Measurements from ENCODE around the gene CDC123. TPM values are rescaled to one million over a fixed set of nuclear protein-coding genes. Genes with fewer than 3 reads are reported as not detected.
"Not testable (repeated sequence)": the region's sequence is repeated elsewhere in the genome, so short reads cannot be mapped to it uniquely, and the experiment has no call there.

Gene CDC123
- total and polyA plus RNA-seq, 8 donors = 12.2 to 26.5 (median 21.1) TPM

- 85 to 89% methylated on average over 19 of the region's 19 CpGs for WGBS, 2 donors
- Histone ChIP-seq H3K27ac (no peak overlapping the region), H3K4me3 (no peak overlapping the region), H3K9me3 (no peaks in the 10 kb centered on the region), H3K4me1 (no peaks in the 10 kb centered on the region), H3K27me3 (no peaks in the 10 kb centered on the region), H3K36me3 (peaks cover 3 to 34% (median 7%) of the 10 kb centered on the region in 3 donors)
- FAIRE-seq = no peak
- peak in 2 of 4 donors; percentile 14 to 27 for ATAC-seq
- DNase-seq = no peak
- TF ChIP-seq, protein P1, sequence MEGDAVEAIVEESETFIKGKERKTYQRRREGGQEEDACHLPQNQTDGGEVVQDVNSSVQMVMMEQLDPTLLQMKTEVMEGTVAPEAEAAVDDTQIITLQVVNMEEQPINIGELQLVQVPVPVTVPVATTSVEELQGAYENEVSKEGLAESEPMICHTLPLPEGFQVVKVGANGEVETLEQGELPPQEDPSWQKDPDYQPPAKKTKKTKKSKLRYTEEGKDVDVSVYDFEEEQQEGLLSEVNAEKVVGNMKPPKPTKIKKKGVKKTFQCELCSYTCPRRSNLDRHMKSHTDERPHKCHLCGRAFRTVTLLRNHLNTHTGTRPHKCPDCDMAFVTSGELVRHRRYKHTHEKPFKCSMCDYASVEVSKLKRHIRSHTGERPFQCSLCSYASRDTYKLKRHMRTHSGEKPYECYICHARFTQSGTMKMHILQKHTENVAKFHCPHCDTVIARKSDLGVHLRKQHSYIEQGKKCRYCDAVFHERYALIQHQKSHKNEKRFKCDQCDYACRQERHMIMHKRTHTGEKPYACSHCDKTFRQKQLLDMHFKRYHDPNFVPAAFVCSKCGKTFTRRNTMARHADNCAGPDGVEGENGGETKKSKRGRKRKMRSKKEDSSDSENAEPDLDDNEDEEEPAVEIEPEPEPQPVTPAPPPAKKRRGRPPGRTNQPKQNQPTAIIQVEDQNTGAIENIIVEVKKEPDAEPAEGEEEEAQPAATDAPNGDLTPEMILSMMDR (IDR thresholded peaks at IDR 0.05) = no peak
- intact Hi-C loops (cut with DNase I) = no loop called here
These were observed 46.0 kb downstream of the CDC123 start for GRCh38 chr10:12241810-12242529.

- no peaks in the 10 kb centered on the region for H3K9me3 ChIP-seq
- H3K36me3 ChIP-seq = peaks cover 0 to 15% (median 7%) of the 10 kb centered on the region in 3 donors
- ATAC-seq (peak in 1 of 4 donors; percentile 12), DNase-seq (no peak), FAIRE-seq (no peak)
- intact Hi-C loops (cut with DNase I) = no loop called here
- H3K4me1 ChIP-seq = no peaks in the 10 kb centered on the region
- TF ChIP-seq, protein P1 (IDR thresholded peaks at IDR 0.05) = no peak
- WGBS, 2 donors = 91 to 96% methylated on average over 18 of the region's 18 CpGs
- no peak overlapping the region for H3K4me3 ChIP-seq
- no peak overlapping the region for H3K27ac ChIP-seq
- H3K27me3 ChIP-seq = no peaks in the 10 kb centered on the region
These were observed 48.1 kb downstream of the CDC123 start for GRCh38 chr10:12243864-12244620.

DNA sequence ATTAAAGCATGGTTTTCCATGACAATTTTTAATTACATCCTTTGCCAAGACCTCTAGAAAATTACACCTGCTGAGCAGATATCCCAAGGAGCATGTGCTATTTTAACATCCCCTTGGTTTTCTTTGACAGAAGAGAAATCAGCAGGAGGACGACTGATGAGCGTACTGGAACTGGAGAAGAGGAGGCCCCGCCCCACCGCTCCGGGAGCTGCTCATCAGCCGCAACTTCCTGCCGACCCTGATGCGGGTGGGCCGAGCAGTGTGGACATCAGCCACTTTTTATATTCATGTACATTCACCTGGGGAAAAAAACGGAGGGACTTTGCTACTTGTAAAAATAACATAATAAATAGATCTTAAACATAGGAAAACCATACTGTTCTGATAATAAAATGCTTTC lies 54.2 kb downstream of the CDC123 start:
- 91 to 94% methylated on average over 10 of the region's 10 CpGs for WGBS, 2 donors
- DNase-seq (peak in 1 of 6 donors; percentile 27), ATAC-seq (no peak), FAIRE-seq (no peak)
- intact Hi-C loops (cut with DNase I) = loop anchor here in 1 of 3 donors (10.0 kb wide), 1 partner anchor 465 kb away; no protein-coding TSS in a partner anchor
- H3K36me3 ChIP-seq = peaks cover 0 to 9% (median 7%) of the 10 kb centered on the region in 3 donors
- TF ChIP-seq, protein P1 (IDR thresholded peaks at IDR 0.05) = no peak
- H3K27me3 ChIP-seq = no peaks in the 10 kb centered on the region
- no peak overlapping the region for H3K27ac ChIP-seq
- H3K4me1 ChIP-seq = no peaks in the 10 kb centered on the region
- H3K4me3 ChIP-seq = no peak overlapping the region
- no peaks in the 10 kb centered on the region for H3K9me3 ChIP-seq

- not testable (repeated sequence) for FAIRE-seq
These were observed 54.7 kb downstream of the CDC123 start for GRCh38 chr10:12250702-12251101.

DNA sequence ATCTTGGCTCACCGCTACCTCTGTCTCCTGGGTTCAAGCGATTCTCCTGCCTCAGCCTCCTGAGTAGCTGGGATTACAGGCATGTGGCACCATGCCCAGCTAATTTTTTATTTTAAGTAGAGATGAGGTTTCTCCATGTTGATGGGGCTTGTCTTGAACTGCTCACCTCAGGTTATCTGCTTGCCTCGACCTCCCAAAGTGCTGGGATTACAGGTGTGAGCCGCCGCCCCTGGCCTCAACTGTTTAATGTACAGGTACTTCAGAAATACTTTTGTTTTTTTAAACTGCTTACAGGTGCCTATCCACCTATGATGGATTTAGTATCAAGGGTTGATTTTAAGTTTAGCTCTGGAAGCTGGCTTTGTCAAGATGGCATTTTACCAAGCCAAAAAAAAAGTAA lies 55.6 kb downstream of the CDC123 start:
- peaks cover 0 to under 1% (median 0%) of the 10 kb centered on the region in 3 donors for H3K36me3 ChIP-seq
- H3K27me3 ChIP-seq = no peaks in the 10 kb centered on the region
- no peaks in the 10 kb centered on the region for H3K9me3 ChIP-seq
- TF ChIP-seq, protein P1 (IDR thresholded peaks at IDR 0.05) = no peak
- intact Hi-C loops (cut with DNase I) = loop anchor here in 1 of 3 donors (10.0 kb wide), 1 partner anchor 463 kb away; no protein-coding TSS in a partner anchor
- H3K4me1 ChIP-seq = no peaks in the 10 kb centered on the region
- ATAC-seq = no peak
- FAIRE-seq = no peak
- WGBS, 2 donors = 96 to 97% methylated on average over 5 of the region's 5 CpGs
- peak in 1 of 6 donors; percentile 13 for DNase-seq
- H3K4me3 ChIP-seq = no peak overlapping the region
- H3K27ac ChIP-seq = no peak overlapping the region

More at GRCh38 chr10:12250702-12251101, 54.7 kb downstream of the CDC123 start:
- not testable (repeated sequence) for H3K27ac ChIP-seq, H3K27me3 ChIP-seq, H3K36me3 ChIP-seq, ATAC-seq, H3K9me3 ChIP-seq, H3K4me3 ChIP-seq, H3K4me1 ChIP-seq
- DNase-seq = peak in 1 of 6 donors; percentile 30
- intact Hi-C loops (cut with DNase I) = loop anchor here in 1 of 3 donors (10.0 kb wide), 1 partner anchor 464 kb away; no protein-coding TSS in a partner anchor
- WGBS, 2 donors = 88 to 100% methylated on average over 5 of the region's 5 CpGs
